Activated naive CD8-positive, alpha-beta T cell treated with anti-CD3 and anti-CD28 coated beads, Interleukin-2, amount 10 ng/mL, durations not matched to agents 7 days and 5 days (primary cell): ENCODE results near the gene CATSPERZ. TPM values are rescaled to one million over a fixed set of nuclear protein-coding genes. Genes with fewer than 3 reads are reported as not detected.

ENCODE experiments used
- ATAC-seq: fragments of 150-1000 bp; cut with Tn5 transposase; one replicate; pipeline ENCODE4 v1.10.0; 2021; ENCODE audit warnings: low read depth, moderate library complexity
- POLR2A ChIA-PET: fragments of 350-600 bp; sonication (Branson Sonifier 250); formaldehyde crosslinking; loops from one replicate; lab custom pipeline; 2021; ENCODE audit warnings: antibody characterized with exemption; lab: Charles Lee
- DNase-seq: peaks from one replicate; pipeline ENCODE4 v3.0.0; 2021
- H3K27ac Mint-ChIP-seq: one replicate; pipeline ENCODE4 v1.8.0; 2022; ENCODE audit warnings: mild to moderate bottlenecking, mixed read lengths
- H3K27me3 Mint-ChIP-seq: one replicate; pipeline ENCODE4 v1.8.0; 2022; ENCODE audit warnings: mild to moderate bottlenecking, moderate library complexity, mixed read lengths
- H3K36me3 Mint-ChIP-seq: one replicate; pipeline ENCODE4 v1.8.0; 2021; ENCODE audit warnings: mild to moderate bottlenecking, mixed read lengths
- H3K4me1 Mint-ChIP-seq: one replicate; pipeline ENCODE4 v1.8.0; 2021; ENCODE audit warnings: mixed read lengths
- H3K4me3 Mint-ChIP-seq: one replicate; pipeline ENCODE4 v1.8.0; 2022; ENCODE audit warnings: mild to moderate bottlenecking, moderate library complexity, mixed read lengths
- H3K9me3 Mint-ChIP-seq: one replicate; pipeline ENCODE4 v1.8.0; 2021; ENCODE audit warnings: mixed read lengths
- total RNA-seq, 2 experiments: library from RNA; stranded (reverse); gene quantifications; one replicate each; pipeline ENCODE4 v1.2.3, GENCODE V29; 2021

The CATSPERZ gene
- total RNA-seq, 2 experiments from 2014 or later: not detected

DNA sequence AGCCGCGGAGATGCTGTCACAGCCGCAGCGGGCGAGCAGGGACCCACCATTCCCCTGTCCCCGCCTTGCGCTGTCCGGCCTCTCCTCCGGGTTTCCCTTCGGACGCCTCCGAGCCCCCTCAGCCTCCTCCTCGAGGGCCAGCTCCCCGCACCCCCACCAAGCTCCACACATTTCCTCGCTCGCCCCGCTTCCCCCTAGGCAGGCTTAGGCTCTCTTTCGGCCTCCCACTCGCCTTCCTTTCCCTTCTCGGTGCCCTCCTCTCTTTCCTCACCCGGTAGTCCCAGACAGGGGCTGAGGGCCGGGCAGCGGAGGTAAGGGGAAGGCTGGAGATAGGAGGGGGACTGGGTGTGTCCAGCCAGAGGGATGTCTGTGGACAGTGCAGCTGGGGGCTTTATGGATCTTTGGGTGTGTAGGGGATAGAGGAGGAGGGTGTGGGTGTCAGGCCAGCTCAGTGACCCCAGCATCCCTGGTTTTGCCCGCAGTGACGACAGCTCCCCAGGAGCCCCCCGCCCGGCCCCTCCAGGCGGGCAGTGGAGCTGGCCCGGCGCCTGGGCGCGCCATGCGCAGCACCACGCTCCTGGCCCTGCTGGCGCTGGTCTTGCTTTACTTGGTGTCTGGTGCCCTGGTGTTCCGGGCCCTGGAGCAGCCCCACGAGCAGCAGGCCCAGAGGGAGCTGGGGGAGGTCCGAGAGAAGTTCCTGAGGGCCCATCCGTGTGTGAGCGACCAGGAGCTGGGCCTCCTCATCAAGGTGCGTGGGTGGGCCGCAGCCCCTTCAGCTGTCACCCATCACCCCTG lies 7.5 kb upstream of the CATSPERZ start:
- no peak for DNase-seq
- H3K27me3 Mint-ChIP-seq: peaks cover 66% of the 10 kb centered on the region
- ATAC-seq: no peak
- H3K4me3 Mint-ChIP-seq: peak overlapping the region; percentile 54
- no peaks in the 10 kb centered on the region for H3K9me3 Mint-ChIP-seq
- no peak overlapping the region for H3K27ac Mint-ChIP-seq
- POLR2A ChIA-PET: interaction anchor here (0.5 to 1.2 kb wide), 3 partner anchors 21 to 56 kb away, joined by 3 to 6 read pairs (median 3); no protein-coding TSS in a partner anchor
- H3K4me1 Mint-ChIP-seq: peaks cover 2% of the 10 kb centered on the region
- H3K36me3 Mint-ChIP-seq: no peaks in the 10 kb centered on the region

DNA sequence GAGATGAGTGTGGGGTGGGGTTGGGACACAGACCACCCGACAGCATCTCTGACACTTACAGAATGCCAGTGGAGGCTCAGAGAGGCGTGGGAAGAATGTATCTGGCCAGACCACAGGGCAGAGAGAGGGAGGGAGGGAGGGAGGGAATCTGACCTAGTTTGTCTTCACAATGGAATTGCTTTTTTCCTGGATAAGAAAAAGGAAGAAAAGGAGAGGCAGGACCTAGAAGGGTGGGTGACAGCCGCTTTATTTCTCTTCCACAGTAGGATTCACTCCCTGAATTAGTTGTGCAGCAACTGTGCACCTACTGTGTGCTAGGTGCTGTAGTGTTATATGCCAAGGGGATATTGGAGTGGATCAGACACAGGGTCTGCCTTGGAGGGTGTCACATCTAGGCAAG lies 5.4 kb upstream of the CATSPERZ start:
- no peak overlapping the region for H3K4me3 Mint-ChIP-seq
- POLR2A ChIA-PET: no interaction called here
- no peaks in the 10 kb centered on the region for H3K36me3 Mint-ChIP-seq
- ATAC-seq: no peak
- peaks cover 4% of the 10 kb centered on the region for H3K4me1 Mint-ChIP-seq
- no peak for DNase-seq
- no peaks in the 10 kb centered on the region for H3K9me3 Mint-ChIP-seq
- H3K27ac Mint-ChIP-seq: no peak overlapping the region
- H3K27me3 Mint-ChIP-seq: peaks cover 83% of the 10 kb centered on the region

DNA sequence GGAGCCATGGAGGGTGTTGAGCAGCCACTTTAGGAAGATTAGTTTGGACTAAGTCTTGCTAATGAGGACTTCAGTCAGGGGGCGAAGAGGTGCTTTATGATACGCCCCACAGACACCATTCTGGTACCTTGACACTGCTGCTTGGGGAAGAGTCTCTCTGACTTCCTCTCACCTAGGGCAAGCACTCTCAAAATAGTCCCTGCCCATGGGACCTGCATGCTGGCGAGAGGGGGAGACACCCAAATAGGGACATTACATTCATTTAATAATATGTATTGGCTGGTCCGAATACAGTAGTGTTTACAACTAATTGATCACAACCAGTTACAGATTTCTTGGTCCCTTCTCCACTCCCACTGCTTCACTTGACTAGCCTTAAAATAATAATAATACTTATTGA lies 4.4 kb upstream of the CATSPERZ start:
- POLR2A ChIA-PET: interaction anchor here (1.4 kb wide), 1 partner anchor 26 kb away, joined by 3 read pairs; no protein-coding TSS in a partner anchor

DNA sequence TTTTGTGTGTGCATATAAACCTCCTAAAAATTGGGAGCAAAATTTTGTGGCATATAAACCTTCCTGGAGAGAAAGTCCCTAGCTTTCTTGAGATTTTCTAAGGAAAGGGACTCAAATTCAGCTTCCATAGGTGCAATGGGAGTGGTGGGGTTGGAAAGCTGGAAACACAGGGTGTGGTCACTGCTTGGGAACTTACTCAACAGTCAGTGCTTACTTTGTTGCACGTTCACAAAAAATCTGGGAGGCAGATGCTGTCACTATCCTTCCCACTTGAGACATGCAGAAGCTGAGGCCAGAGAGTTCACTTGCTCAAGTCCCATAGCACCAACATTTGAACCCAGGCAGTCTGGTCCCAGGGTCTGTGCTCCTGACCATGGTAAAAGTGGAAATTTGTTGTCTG lies 3.9 kb upstream of the CATSPERZ start:
- Mint-ChIP-seq H3K4me1 (peaks cover 10% of the 10 kb centered on the region), H3K9me3 (no peaks in the 10 kb centered on the region), H3K27me3 (peaks cover 84% of the 10 kb centered on the region), H3K27ac (no peak overlapping the region), H3K36me3 (no peaks in the 10 kb centered on the region), H3K4me3 (no peak overlapping the region)
- ATAC-seq (no peak), DNase-seq (no peak)
- POLR2A ChIA-PET: interaction anchor here (1.4 kb wide), 1 partner anchor 26 kb away, joined by 3 read pairs; no protein-coding TSS in a partner anchor

More for the DNA sequence above, 4.4 kb upstream of the CATSPERZ start:
- Mint-ChIP-seq H3K4me3 (no peak overlapping the region), H3K9me3 (no peaks in the 10 kb centered on the region), H3K4me1 (peaks cover 9% of the 10 kb centered on the region), H3K27ac (no peak overlapping the region), H3K36me3 (no peaks in the 10 kb centered on the region), H3K27me3 (peaks cover 83% of the 10 kb centered on the region)
- DNase-seq (no peak), ATAC-seq (no peak)

DNA sequence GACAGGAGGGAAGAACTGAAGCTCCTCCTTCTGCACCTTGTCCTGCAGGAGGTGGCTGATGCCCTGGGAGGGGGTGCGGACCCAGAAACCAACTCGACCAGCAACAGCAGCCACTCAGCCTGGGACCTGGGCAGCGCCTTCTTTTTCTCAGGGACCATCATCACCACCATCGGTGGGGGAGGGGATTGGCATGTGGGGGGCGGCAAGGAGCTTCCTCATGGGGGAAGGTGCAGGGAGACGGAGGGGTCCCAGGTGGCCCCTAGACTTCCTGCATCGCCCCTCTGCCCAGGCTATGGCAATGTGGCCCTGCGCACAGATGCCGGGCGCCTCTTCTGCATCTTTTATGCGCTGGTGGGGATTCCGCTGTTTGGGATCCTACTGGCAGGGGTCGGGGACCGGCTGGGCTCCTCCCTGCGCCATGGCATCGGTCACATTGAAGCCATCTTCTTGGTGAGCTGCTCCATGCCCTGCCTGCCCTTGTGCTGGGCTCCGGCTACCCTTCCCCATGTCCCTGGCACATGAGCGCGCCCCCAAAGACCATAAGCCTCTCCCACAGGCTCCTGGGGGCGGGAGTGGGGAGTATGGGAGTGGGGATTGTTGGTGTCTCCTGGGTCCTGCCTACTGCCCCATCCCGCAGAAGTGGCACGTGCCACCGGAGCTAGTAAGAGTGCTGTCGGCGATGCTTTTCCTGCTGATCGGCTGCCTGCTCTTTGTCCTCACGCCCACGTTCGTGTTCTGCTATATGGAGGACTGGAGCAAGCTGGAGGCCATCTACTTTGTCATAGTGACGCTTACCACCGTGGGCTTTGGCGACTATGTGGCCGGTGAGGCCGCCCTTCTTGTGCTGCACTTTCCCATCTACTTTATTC lies 3.1 kb upstream of the CATSPERZ start:
- H3K27me3 Mint-ChIP-seq: peaks cover 92% of the 10 kb centered on the region
- no peak overlapping the region for H3K4me3 Mint-ChIP-seq
- ATAC-seq: no peak
- no peaks in the 10 kb centered on the region for H3K36me3 Mint-ChIP-seq
- POLR2A ChIA-PET: interaction anchor here (0.6 to 1.4 kb wide), 2 partner anchors 27 to 31 kb away, joined by 3 to 5 read pairs; no protein-coding TSS in a partner anchor
- H3K9me3 Mint-ChIP-seq: no peaks in the 10 kb centered on the region
- no peak for DNase-seq
- H3K4me1 Mint-ChIP-seq: peaks cover 10% of the 10 kb centered on the region
- H3K27ac Mint-ChIP-seq: no peak overlapping the region

DNA sequence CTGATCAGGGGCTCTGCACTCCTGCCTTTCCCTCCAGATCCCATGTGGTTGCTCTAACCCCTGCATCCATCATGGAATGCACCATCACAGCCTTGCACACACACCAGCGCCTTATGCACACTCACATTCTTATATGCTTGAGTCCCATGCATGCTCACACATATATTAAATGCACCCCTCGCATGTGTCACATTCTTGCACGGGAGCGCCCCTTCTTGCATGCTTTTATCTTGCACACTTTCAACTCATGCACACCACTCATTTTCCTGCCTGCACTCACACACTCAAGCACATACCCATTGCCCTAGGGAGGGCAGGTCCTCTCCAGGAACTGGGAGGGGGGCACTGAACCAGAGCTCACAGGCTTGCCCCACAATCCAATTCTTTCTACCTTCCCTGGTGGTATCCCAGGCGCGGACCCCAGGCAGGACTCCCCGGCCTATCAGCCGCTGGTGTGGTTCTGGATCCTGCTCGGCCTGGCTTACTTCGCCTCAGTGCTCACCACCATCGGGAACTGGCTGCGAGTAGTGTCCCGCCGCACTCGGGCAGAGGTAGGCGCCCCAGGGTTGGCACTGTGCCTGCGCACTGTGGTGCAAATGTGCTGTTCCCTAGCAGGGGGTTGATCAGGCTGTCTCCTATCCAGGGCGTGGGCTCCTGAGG lies 2.3 kb upstream of the CATSPERZ start:
- Mint-ChIP-seq H3K4me3 (no peak overlapping the region), H3K4me1 (peaks cover 8% of the 10 kb centered on the region), H3K27me3 (peaks cover 88% of the 10 kb centered on the region), H3K36me3 (no peaks in the 10 kb centered on the region), H3K27ac (no peak overlapping the region), H3K9me3 (no peaks in the 10 kb centered on the region)
- DNase-seq (no peak), ATAC-seq (no peak)
- POLR2A ChIA-PET: interaction anchor here (0.6 to 1.1 kb wide), 2 partner anchors 30 to 66 kb away, joined by 5 read pairs; no protein-coding TSS in a partner anchor

DNA sequence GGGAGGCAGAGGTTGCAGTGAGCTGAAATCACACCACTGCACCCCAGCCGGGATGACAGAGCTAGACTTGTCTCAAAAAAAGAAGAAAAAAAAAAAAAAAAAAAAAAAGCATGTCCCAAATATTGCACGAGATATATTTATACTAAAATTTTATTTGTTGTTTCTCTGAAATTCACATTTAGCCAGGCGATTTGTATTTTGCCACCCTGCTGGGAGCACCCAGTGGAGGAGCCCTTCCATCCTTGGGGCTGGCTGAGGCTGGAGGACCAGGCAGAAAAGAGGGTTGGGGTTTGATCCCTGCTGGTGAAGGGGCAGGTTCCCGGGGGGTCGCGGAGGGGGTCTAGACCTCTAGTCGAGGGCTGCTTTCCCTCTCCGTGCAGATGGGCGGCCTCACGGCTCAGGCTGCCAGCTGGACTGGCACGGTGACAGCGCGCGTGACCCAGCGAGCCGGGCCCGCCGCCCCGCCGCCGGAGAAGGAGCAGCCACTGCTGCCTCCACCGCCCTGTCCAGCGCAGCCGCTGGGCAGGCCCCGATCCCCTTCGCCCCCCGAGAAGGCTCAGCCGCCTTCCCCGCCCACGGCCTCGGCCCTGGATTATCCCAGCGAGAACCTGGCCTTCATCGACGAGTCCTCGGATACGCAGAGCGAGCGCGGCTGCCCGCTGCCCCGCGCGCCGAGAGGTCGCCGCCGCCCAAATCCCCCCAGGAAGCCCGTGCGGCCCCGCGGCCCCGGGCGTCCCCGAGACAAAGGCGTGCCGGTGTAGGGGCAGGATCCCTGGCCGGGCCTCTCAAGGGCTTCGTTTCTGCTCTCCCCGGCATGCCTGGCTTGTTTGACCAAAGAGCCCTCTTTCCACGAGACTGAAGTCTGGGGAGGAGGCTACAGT lies 952 bp upstream of the CATSPERZ start:
- DNase-seq (no peak), ATAC-seq (no peak)
- H3K4me3 Mint-ChIP-seq: peak overlapping the region; percentile 65
- no peaks in the 10 kb centered on the region for H3K9me3 Mint-ChIP-seq
- H3K36me3 Mint-ChIP-seq: no peaks in the 10 kb centered on the region
- peaks cover 12% of the 10 kb centered on the region for H3K4me1 Mint-ChIP-seq
- H3K27me3 Mint-ChIP-seq: peaks cover 75% of the 10 kb centered on the region
- H3K27ac Mint-ChIP-seq: no peak overlapping the region
- POLR2A ChIA-PET: interaction anchor here (0.7 to 1.1 kb wide), 3 partner anchors 20 to 67 kb away, joined by 5 to 6 read pairs (median 6); no protein-coding TSS in a partner anchor

DNA sequence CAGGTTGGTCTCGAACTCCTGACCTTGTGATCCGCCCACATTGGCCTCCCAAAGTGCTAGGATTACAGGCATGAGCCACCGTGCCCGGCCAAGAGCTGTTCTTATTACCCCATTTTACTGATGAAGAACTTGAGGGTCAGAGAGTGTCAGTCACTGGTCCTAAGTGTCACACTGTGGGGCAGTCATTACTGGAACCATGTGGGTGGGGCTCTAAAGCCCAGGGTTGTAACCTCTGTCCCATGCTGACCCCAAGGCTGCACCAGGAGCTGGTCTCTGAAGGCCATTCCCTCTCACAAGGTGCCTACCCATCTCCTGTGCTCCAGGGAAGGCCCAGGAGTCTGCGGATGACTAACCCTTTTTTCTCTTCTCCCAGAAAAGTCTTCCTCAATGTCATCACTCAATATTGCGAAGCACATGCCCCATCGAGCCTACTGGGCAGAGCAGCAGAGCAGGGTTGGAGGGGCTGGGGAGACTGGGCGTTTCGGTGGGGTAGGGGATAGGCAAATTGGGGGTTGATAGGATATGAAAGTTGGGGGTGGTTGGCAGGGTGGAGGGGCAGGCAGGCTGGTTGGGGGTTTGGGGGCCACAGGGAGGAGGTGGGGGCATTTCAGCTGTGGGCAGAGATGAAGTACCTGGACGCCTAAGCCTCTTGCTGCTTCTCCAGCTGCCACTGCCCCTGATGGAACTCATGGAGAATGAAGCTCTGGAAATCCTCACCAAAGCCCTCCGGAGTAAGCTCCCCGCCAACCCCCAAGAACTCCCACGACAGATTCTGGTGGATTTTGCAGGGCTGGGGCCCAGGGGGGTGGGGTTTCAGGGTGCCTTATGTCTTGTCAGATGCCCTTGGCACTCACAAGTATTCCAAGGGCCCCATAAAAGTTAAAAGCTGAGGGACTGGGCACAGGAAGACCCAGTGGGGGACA lies 3.2 kb downstream of the CATSPERZ start:
- POLR2A ChIA-PET: interaction anchor here (0.6 to 5.2 kb wide), 13 partner anchors 14 to 117 kb away, joined by 4 to 76 read pairs (median 15); partner anchors contain the start of genes BAD, FERMT3, FKBP2 and GPR137

DNA sequence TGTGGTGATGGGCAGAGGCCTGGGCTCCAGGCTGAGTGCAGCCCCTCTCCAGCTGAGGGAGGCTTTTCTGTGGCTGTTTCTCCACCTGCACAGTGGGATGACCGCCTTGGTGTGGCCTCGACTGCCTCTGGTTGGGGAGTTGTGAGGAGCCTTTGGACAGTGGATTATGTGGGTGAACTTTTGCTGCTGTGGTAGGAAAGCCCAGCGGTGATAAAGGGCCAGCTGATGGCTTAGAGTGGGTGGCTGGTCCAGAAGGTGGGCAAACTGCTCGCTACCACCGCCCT lies 3.8 kb downstream of the CATSPERZ start:
- POLR2A ChIA-PET: interaction anchor here (0.6 to 5.2 kb wide), 14 partner anchors 14 to 118 kb away, joined by 4 to 76 read pairs (median 14); partner anchors contain the start of genes BAD, FERMT3, FKBP2 and GPR137
- no peaks in the 10 kb centered on the region for H3K9me3 Mint-ChIP-seq
- DNase-seq (no peak), ATAC-seq (no peak)
- peak overlapping the region; percentile 98 for H3K27ac Mint-ChIP-seq
- H3K36me3 Mint-ChIP-seq: peaks cover 4% of the 10 kb centered on the region
- peaks cover 27% of the 10 kb centered on the region for H3K27me3 Mint-ChIP-seq
- H3K4me1 Mint-ChIP-seq: peaks cover 25% of the 10 kb centered on the region
- peak overlapping the region; percentile 87 for H3K4me3 Mint-ChIP-seq

More for the DNA sequence above, 3.2 kb downstream of the CATSPERZ start:
- Mint-ChIP-seq H3K27me3 (peaks cover 33% of the 10 kb centered on the region), H3K9me3 (no peaks in the 10 kb centered on the region), H3K4me3 (peak overlapping the region; percentile 87), H3K27ac (peak overlapping the region; percentile 98), H3K36me3 (peaks cover 4% of the 10 kb centered on the region), H3K4me1 (peaks cover 25% of the 10 kb centered on the region)
- ATAC-seq (no peak), DNase-seq (no peak)

DNA sequence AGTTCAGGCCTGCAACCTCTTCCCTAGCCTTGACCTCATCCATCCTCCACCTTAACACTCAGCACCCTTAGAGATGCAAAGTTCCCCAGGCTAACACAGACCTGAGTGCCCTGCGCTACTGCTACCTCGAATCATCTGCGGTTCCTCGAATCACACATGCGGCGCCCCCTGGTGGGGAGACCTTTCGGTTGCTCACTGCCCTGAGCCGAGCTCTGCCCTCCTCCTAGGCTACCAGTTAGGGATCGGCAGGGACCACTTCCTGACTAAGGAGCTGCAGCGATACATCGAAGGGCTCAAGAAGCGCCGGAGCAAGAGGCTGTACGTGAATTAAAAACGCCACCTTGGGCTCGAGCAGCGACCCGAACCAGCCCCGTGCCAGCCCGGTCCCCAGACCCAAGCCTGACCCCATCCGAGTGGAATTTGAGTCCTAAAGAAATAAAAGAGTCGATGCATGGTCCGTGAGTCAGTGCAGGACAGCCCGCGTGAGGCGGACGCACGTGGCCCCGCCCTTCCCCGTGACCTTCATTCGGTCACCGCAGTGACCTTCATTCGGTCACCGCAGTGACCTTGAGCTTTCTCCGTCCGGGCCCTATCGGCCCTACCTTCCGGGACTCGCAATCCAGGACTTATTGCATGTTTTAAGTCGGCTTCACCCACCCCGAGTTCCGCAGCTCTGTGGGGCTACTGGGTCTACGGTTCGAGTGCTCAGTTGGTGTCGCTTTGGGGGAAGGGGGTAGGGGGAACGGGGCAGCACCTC lies 4.3 kb downstream of the CATSPERZ start:
- POLR2A ChIA-PET: interaction anchor here (0.6 to 5.2 kb wide), 18 partner anchors 13 to 345 kb away, joined by 3 to 76 read pairs (median 10); partner anchors contain the start of genes BAD, CCDC88B, FERMT3 and FKBP2
- Mint-ChIP-seq H3K36me3 (peaks cover 4% of the 10 kb centered on the region), H3K4me3 (peak overlapping the region; percentile 87), H3K9me3 (no peaks in the 10 kb centered on the region), H3K4me1 (peaks cover 25% of the 10 kb centered on the region), H3K27ac (peak overlapping the region; percentile 98), H3K27me3 (peaks cover 25% of the 10 kb centered on the region)
- DNase-seq (peak; percentile 97), ATAC-seq (peak; percentile 46)
